GM19452 (cell line): ENCODE results near the gene RET.

Source experiments
- ATAC-seq: cut with Tn5 transposase; IDR thresholded peaks from one replicate; pipeline ENCODE4 v1.9.1; 2021; ENCODE audit not compliant: unreplicated experiment

Gene RET

GRCh38 chr10:43061331-43061730, 15.5 kb upstream of the RET start:
- ATAC-seq: no peak

- ATAC-seq: no peak
Observed at GRCh38 chr10:43061760-43062159, 15.1 kb upstream of the RET start.

GRCh38 chr10:43062402-43063160, 14.3 kb upstream of the RET start:
- ATAC-seq: no peak

GRCh38 chr10:43064331-43065075, 12.4 kb upstream of the RET start:
- no peak for ATAC-seq

GRCh38 chr10:43065234-43065633, 11.6 kb upstream of the RET start:
- no peak for ATAC-seq

GRCh38 chr10:43065761-43066160, 11.1 kb upstream of the RET start:
- ATAC-seq: no peak

GRCh38 chr10:43066481-43066880, 10.4 kb upstream of the RET start:
- ATAC-seq: no peak

GRCh38 chr10:43067391-43068135, 9.3 kb upstream of the RET start:
- no peak for ATAC-seq

GRCh38 chr10:43068136-43068395, 8.8 kb upstream of the RET start:
- no peak for ATAC-seq

GRCh38 chr10:43068471-43069210, 8.2 kb upstream of the RET start:
- no peak for ATAC-seq

- ATAC-seq: no peak
Observed at GRCh38 chr10:43069211-43069515, 7.7 kb upstream of the RET start.

GRCh38 chr10:43069579-43069978, 7.3 kb upstream of the RET start:
- ATAC-seq: no peak

- no peak for ATAC-seq
Observed at GRCh38 chr10:43070121-43071085, 6.5 kb upstream of the RET start.

- ATAC-seq: no peak
Observed at GRCh38 chr10:43071865-43072650, 4.8 kb upstream of the RET start.

- no peak for ATAC-seq
Observed at GRCh38 chr10:43073191-43073590, 3.7 kb upstream of the RET start.

- no peak for ATAC-seq
Observed at GRCh38 chr10:43073721-43074120, 3.1 kb upstream of the RET start.

- no peak for ATAC-seq
Observed at GRCh38 chr10:43074409-43074808, 2.5 kb upstream of the RET start.

GRCh38 chr10:43074827-43075611, 1.9 kb upstream of the RET start:
- ATAC-seq: no peak

- ATAC-seq: no peak
Observed at GRCh38 chr10:43075612-43076003, 1.3 kb upstream of the RET start.
